H1 (cell line): ENCODE data around the gene THADA. TPM values are rescaled to one million over a fixed set of nuclear protein-coding genes. Genes with fewer than 3 reads are reported as not detected.

Source experiments
- BRCA1 ChIP-seq: IDR thresholded peaks from 2 replicates; pipeline ENCODE4 v1.6.1; 2012; ENCODE audit warnings: low read depth, low read length, improper control_type of control experiment
- EZH2 ChIP-seq: fragments of 200-600 bp; sonication (generic); IDR thresholded peaks from 2 replicates; pipeline ENCODE4 v1.7.1; 2012; ENCODE audit warnings: low read depth, mild to moderate bottlenecking, moderate library complexity, low read length, inconsistent platforms; ENCODE audit not compliant: severe bottlenecking
- KDM1A ChIP-seq: fragments of 200-600, 300-600 bp; sonication (generic); IDR thresholded peaks from 2 replicates; pipeline ENCODE4 v1.7.1; 2016; ENCODE audit warnings: mild to moderate bottlenecking, low read length, borderline replicate concordance
- RFX5 ChIP-seq: IDR thresholded peaks from 2 replicates; pipeline ENCODE4 v1.6.1; 2011; ENCODE audit warnings: low read depth, low read length, improper control_type of control experiment, borderline replicate concordance
- polyA plus RNA-seq, 7 experiments: library from polyadenylated mRNA; depleted of rRNA in 3 of 7; stranded (reverse) in 5 of 7; unstranded in 2 of 7; fragments of >200 nt in 5 of 7; fragments of 200-250 nt in 2 of 7; gene quantifications; 1 replicate in 5 of 7; 2 replicates in 1 of 7; 4 replicates in 1 of 7; pipeline versions ENCODE4 v1.2.1 to v1.2.3, GENCODE V29; 2011 to 2013; ENCODE audit warnings: missing spikeins in 2 of 7, mixed read lengths in 2 of 7
- total RNA-seq: library from RNA; stranded (reverse); fragmentation: NEBNext Ultra II Directional; extraction: Animal tissue kit (Norgen Biotek cat#: 25700); gene quantifications from 2 replicates; pipeline ENCODE4 v1.2.1, GENCODE V29; 2021

THADA gene
- total and polyA plus RNA-seq, 2 of the 8 experiments (the other 6 are each of a cell fraction or from before 2014, with no cell fraction given): 22.4 to 26.8 TPM

GRCh38 chr2:43557196-43557595, 38.6 kb downstream of the THADA start (continued):
- no peak for TF ChIP-seq BRCA1
- no peak for TF ChIP-seq EZH2
- no peak for TF ChIP-seq RFX5
- TF ChIP-seq KDM1A: no peak
